ENCODE results near the gene OSTN.

- TF ChIP-seq EZH2phosphoT487 (IDR thresholded peaks at IDR 0.05; ENCODE audit: borderline replicate concordance, low read depth), result no peak
- TF ChIP-seq, protein P1, sequence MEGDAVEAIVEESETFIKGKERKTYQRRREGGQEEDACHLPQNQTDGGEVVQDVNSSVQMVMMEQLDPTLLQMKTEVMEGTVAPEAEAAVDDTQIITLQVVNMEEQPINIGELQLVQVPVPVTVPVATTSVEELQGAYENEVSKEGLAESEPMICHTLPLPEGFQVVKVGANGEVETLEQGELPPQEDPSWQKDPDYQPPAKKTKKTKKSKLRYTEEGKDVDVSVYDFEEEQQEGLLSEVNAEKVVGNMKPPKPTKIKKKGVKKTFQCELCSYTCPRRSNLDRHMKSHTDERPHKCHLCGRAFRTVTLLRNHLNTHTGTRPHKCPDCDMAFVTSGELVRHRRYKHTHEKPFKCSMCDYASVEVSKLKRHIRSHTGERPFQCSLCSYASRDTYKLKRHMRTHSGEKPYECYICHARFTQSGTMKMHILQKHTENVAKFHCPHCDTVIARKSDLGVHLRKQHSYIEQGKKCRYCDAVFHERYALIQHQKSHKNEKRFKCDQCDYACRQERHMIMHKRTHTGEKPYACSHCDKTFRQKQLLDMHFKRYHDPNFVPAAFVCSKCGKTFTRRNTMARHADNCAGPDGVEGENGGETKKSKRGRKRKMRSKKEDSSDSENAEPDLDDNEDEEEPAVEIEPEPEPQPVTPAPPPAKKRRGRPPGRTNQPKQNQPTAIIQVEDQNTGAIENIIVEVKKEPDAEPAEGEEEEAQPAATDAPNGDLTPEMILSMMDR (IDR thresholded peaks at IDR 0.05), result no peak
- no peak for TF ChIP-seq REST (IDR thresholded peaks at IDR 0.05; ENCODE audit: low read depth, low read length)
- no peak for TF ChIP-seq CHD2 (IDR thresholded peaks at IDR 0.05; ENCODE audit: low read length, partially characterized antibody)
- TF ChIP-seq MXI1 (IDR thresholded peaks at IDR 0.05; ENCODE audit: low read depth, low read length), result no peak
- TF ChIP-seq, protein P2, sequence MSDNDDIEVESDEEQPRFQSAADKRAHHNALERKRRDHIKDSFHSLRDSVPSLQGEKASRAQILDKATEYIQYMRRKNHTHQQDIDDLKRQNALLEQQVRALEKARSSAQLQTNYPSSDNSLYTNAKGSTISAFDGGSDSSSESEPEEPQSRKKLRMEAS (IDR thresholded peaks at IDR 0.05; ENCODE audit: low read depth), result no peak
- TF ChIP-seq, protein P3, sequence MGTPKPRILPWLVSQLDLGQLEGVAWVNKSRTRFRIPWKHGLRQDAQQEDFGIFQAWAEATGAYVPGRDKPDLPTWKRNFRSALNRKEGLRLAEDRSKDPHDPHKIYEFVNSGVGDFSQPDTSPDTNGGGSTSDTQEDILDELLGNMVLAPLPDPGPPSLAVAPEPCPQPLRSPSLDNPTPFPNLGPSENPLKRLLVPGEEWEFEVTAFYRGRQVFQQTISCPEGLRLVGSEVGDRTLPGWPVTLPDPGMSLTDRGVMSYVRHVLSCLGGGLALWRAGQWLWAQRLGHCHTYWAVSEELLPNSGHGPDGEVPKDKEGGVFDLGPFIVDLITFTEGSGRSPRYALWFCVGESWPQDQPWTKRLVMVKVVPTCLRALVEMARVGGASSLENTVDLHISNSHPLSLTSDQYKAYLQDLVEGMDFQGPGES (IDR thresholded peaks at IDR 0.05; ENCODE audit: low read depth, low read length), result no peak
- TF ChIP-seq RFX5 (IDR thresholded peaks at IDR 0.05; ENCODE audit: low read length), result no peak
- TF ChIP-seq, protein P4, sequence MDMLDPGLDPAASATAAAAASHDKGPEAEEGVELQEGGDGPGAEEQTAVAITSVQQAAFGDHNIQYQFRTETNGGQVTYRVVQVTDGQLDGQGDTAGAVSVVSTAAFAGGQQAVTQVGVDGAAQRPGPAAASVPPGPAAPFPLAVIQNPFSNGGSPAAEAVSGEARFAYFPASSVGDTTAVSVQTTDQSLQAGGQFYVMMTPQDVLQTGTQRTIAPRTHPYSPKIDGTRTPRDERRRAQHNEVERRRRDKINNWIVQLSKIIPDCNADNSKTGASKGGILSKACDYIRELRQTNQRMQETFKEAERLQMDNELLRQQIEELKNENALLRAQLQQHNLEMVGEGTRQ (IDR thresholded peaks at IDR 0.05; ENCODE audit: borderline replicate concordance, low read depth, low read length), result no peak
- no peak for TF ChIP-seq TCF12 (IDR thresholded peaks at IDR 0.05)
- TF ChIP-seq TAF1 (IDR thresholded peaks at IDR 0.05; ENCODE audit: borderline replicate concordance, low read depth, low read length), result no peak
- no peak for TF ChIP-seq NRF1 (IDR thresholded peaks at IDR 0.05; ENCODE audit: low read depth, low read length)
These were observed 83.5 kb downstream of the OSTN start for GRCh38 chr3:191282251-191283185.
